ENCODE measurements around the gene TSC22D4.
"Not testable (repeated sequence)": the region's sequence is repeated elsewhere in the genome, so short reads cannot be mapped to it uniquely, and the experiment has no call there.

Gene TSC22D4

DNA sequence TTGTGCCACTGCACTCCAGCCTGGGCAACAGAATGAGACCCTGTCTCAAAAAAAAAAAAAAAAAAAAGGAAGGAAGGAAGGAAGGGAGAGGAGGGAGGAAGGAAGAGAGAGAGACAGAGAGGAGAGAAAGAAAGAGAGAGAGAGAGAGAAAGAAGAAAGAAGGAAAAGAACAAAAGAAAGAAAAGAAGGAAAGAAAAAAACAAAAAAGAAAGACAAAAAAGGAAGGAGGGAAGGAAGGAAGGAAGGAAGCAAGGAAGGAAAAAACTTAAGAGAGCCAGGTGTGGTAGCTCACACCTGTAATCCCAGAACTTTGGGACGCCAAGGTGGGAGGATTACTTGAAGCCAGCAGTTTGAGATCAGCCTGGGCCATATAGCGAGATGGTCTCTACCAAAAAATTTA is 14.2 kb downstream of the TSC22D4 start:
- DNase-seq (ENCODE audit: low read depth) = no peak
- TF ChIP-seq, protein P1, sequence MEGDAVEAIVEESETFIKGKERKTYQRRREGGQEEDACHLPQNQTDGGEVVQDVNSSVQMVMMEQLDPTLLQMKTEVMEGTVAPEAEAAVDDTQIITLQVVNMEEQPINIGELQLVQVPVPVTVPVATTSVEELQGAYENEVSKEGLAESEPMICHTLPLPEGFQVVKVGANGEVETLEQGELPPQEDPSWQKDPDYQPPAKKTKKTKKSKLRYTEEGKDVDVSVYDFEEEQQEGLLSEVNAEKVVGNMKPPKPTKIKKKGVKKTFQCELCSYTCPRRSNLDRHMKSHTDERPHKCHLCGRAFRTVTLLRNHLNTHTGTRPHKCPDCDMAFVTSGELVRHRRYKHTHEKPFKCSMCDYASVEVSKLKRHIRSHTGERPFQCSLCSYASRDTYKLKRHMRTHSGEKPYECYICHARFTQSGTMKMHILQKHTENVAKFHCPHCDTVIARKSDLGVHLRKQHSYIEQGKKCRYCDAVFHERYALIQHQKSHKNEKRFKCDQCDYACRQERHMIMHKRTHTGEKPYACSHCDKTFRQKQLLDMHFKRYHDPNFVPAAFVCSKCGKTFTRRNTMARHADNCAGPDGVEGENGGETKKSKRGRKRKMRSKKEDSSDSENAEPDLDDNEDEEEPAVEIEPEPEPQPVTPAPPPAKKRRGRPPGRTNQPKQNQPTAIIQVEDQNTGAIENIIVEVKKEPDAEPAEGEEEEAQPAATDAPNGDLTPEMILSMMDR (conservative IDR thresholded peaks at IDR 0.05; ENCODE audit: low read length) = no peak
- H3K4me3 ChIP-seq (ENCODE audit: low read length) = no peak overlapping the region

DNA sequence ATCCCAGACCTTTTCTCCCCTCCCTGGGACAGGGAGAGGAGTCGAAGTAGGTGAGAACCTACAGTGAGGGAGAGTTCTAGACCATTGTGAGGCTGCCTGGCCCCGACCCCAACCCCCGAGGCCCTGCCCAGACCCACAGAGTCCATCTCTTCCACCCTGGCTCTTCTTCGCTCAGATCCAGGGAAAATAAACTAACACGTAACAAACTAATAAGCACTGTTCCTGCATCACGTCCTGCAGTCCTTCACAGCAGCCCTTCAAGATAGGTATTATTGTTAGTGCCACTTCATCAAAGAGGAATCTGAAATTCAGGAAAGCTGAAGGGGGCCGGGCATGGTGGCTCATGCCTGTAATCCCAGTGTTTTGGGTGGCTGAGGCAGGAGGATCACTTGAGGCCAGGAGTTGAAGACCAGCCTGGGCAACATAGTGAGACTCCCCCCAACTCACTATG is 14.8 kb downstream of the TSC22D4 start, which contains the start of gene SPACDR:
TSS of gene SPACDR (minus strand) at position 51 of the 451 bp plus-strand sequence. CDS start 235 bp downstream, outside the sequence.
- TF ChIP-seq, protein P1 (conservative IDR thresholded peaks at IDR 0.05; ENCODE audit: low read length) = no peak
- no peak within 1 kb of the TSS for H3K4me3 ChIP-seq (ENCODE audit: low read length)
- no peak for DNase-seq (ENCODE audit: low read depth)

DNA sequence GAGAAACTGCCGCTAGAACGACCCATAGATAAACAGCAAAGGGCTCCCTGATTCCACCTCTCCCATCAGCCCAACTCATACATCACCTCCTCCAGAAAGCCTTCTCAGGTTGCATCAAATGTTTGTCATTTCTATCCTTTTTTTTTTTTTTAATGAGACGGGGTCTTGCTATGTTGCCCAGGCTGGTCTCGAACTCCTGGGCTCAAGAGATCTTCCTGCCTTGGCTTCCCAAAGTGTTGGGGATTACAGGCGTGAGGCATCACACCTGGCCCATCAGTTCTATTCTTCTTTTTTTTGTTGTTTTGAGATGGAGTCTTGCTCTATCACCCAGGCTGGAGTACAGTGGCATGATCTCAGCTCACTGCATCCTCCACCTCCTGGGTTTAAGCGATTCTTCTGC is 22.0 kb downstream of the TSC22D4 start:
- no peak overlapping the region for H3K4me3 ChIP-seq (ENCODE audit: low read length)
- DNase-seq (ENCODE audit: low read depth) = no peak
- TF ChIP-seq, protein P1 (conservative IDR thresholded peaks at IDR 0.05; ENCODE audit: low read length) = no peak

DNA sequence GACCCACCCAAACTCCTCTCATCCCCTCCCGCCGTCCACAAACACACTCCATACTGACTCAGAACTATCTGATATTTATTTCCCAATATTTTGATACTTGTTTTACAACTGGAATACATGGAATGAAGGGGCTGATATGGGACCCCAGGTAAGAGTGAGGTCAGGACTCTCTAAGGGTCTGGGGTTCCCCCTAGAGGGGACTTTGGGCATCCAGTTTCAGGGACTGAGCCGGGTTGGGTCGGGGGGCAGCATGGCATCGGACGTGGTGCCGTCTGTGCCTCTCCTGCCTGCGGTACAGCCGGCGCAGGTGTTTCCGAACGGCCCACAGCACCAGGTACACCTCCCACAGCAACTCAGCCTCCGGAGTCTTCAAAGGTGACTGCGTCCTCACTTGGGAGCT is 22.5 kb downstream of the TSC22D4 start:
- DNase-seq (ENCODE audit: low read depth) = no peak
- TF ChIP-seq, protein P1 (conservative IDR thresholded peaks at IDR 0.05; ENCODE audit: low read length) = no peak
- no peak overlapping the region for H3K4me3 ChIP-seq (ENCODE audit: low read length)

DNA sequence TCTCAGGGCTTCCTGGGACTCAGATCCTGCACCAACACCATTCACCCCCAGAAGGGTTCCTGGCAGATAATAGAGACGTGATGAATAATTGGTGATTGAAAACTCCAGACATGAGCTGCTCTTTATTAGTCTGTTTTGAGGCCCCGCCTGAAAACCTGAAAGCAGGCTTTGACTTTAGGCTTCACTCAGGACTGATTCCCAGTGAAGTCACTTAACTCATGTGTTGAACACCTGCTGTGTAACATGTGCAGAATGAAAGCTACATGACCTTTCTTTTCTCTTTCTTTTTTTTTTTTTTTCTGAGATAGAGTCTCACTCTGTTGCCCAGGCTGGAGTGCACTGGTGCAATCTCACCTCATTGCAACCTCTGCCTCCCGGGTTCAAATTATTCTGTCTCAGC is 23.8 kb downstream of the TSC22D4 start:
- H3K4me3 ChIP-seq (ENCODE audit: low read length) = no peak overlapping the region
- no peak for DNase-seq (ENCODE audit: low read depth)
- TF ChIP-seq, protein P1 (conservative IDR thresholded peaks at IDR 0.05; ENCODE audit: low read length) = no peak

DNA sequence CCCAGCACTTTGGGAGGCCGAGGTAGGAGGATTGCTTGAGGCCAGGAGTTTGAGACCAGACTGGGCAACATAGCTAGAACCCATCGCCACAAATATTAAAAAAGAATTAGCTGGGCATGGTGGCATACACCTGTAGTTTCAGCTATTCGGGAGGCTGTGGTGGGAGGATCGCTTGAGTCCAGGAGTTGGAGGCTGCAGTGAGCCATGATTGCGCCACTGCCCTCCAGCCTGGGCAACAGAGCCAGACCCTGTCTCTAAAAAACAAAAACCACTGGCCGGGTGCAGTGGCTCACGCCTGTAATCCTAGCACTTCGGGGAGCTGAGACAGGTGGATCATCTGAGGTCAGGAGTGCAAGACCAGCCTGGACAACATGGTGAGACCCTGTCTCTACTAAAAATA is 25.2 kb downstream of the TSC22D4 start:
- H3K4me3 ChIP-seq (ENCODE audit: low read length); DNase-seq (ENCODE audit: low read depth): not testable (repeated sequence)

DNA sequence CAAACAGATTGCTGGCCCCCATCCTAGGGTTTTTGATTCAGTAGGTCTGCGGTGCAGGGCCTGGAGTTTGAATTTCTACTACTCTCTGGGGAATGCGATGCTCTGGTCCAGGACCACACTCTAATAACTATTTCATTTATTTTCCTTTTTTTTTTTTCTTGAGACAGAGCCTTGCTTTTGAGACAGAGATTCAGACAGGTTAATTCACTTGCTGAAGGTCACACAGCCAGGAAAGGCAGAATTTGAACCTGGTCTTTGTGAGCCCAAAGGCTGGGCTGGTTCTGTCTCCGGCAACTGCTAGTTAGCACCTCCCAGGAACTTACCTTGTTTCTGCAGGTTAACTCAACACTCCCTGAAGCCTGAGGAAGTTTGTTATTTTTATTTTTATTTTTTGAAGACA is 26.5 kb downstream of the TSC22D4 start:
- TF ChIP-seq, protein P1 (conservative IDR thresholded peaks at IDR 0.05; ENCODE audit: low read length) = no peak
- DNase-seq (ENCODE audit: low read depth) = no peak
- H3K4me3 ChIP-seq (ENCODE audit: low read length) = no peak overlapping the region
